ENCODE measurements around the gene BEAN1.
"Not testable (repeated sequence)": the region's sequence is repeated elsewhere in the genome, so short reads cannot be mapped to it uniquely, and the experiment has no call there.

- not testable (repeated sequence) for TF ChIP-seq CTCF, POLR2A (IDR thresholded peaks at IDR 0.05)
Observed at GRCh38 chr16:66496226-66496625, 69.1 kb downstream of the BEAN1 start.

Data from esophagus squamous epithelium (tissue), 4 donors.